ENCODE measurements around the gene CECR2.

- TF ChIP-seq, protein P1, sequence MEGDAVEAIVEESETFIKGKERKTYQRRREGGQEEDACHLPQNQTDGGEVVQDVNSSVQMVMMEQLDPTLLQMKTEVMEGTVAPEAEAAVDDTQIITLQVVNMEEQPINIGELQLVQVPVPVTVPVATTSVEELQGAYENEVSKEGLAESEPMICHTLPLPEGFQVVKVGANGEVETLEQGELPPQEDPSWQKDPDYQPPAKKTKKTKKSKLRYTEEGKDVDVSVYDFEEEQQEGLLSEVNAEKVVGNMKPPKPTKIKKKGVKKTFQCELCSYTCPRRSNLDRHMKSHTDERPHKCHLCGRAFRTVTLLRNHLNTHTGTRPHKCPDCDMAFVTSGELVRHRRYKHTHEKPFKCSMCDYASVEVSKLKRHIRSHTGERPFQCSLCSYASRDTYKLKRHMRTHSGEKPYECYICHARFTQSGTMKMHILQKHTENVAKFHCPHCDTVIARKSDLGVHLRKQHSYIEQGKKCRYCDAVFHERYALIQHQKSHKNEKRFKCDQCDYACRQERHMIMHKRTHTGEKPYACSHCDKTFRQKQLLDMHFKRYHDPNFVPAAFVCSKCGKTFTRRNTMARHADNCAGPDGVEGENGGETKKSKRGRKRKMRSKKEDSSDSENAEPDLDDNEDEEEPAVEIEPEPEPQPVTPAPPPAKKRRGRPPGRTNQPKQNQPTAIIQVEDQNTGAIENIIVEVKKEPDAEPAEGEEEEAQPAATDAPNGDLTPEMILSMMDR (IDR thresholded peaks at IDR 0.05; ENCODE audit: poor library complexity, severe bottlenecking) = no peak
- no peak for TF ChIP-seq EZH2 (IDR thresholded peaks at IDR 0.05; ENCODE audit: borderline replicate concordance, insufficient read depth, low read length, poor library complexity, severe bottlenecking)
- TF ChIP-seq EP300 (conservative IDR thresholded peaks at IDR 0.05; ENCODE audit: poor library complexity, severe bottlenecking) = no peak
- TF ChIP-seq TAF1 (IDR thresholded peaks at IDR 0.05; ENCODE audit: low read depth) = no peak
- TF ChIP-seq POLR2AphosphoS5 (IDR thresholded peaks at IDR 0.05) = no peak
- no peak for TF ChIP-seq SMC3 (conservative IDR thresholded peaks at IDR 0.05; ENCODE audit: poor library complexity)
- TF ChIP-seq RAD21 (conservative IDR thresholded peaks at IDR 0.05) = no peak
Observed at GRCh38 chr22:17601031-17601430, 231.8 kb downstream of the CECR2 start.
